Left ventricle myocardium superior (tissue), 1 donor: ENCODE data around the gene CCDC82. TPM values are rescaled to one million over a fixed set of nuclear protein-coding genes. Genes with fewer than 3 reads are reported as not detected.
"Not testable (repeated sequence)": the region's sequence is repeated elsewhere in the genome, so short reads cannot be mapped to it uniquely, and the experiment has no call there.

ENCODE experiments used
- ATAC-seq: fragments of 200-7000 bp; cut with Tn5 transposase; one replicate; pipeline ENCODE4 v1.9.1; 2020; ENCODE audit warnings: mild to moderate bottlenecking, moderate library complexity
- DNase-seq: peaks from one replicate; pipeline ENCODE4 v3.0.0-alpha.2; 2020
- intact Hi-C: fragments of 100-400 bp; cut with micrococcal nuclease; formaldehyde crosslinking; loops from one replicate; pipeline ENCODE4 v1.11.0; 2022
- long read RNA-seq: library from polyadenylated mRNA; unstranded; transcript quantifications from one replicate; pipeline ENCODE4 v2.0.0, GENCODE V29; 2021
- total RNA-seq: library from RNA; stranded (reverse); fragmentation: NEBNext Ultra II Directional; extraction: Animal tissue kit (Norgen Biotek cat#: 25700); gene quantifications from one replicate; pipeline ENCODE4 v1.2.1, GENCODE V29; 2021
- donor health status: DM: no; HTN: yes; CAD: no; lungs with severe emphysema.

Gene CCDC82
- total RNA-seq = 14.1 TPM
- long read RNA-seq, full-length matches to known transcripts = 24 of 34 reads
- long read RNA-seq, partial matches to known transcripts = 5 of 34 reads
- long read RNA-seq, other reads (novel, unspliced or antisense) = 5 of 34 reads

DNA sequence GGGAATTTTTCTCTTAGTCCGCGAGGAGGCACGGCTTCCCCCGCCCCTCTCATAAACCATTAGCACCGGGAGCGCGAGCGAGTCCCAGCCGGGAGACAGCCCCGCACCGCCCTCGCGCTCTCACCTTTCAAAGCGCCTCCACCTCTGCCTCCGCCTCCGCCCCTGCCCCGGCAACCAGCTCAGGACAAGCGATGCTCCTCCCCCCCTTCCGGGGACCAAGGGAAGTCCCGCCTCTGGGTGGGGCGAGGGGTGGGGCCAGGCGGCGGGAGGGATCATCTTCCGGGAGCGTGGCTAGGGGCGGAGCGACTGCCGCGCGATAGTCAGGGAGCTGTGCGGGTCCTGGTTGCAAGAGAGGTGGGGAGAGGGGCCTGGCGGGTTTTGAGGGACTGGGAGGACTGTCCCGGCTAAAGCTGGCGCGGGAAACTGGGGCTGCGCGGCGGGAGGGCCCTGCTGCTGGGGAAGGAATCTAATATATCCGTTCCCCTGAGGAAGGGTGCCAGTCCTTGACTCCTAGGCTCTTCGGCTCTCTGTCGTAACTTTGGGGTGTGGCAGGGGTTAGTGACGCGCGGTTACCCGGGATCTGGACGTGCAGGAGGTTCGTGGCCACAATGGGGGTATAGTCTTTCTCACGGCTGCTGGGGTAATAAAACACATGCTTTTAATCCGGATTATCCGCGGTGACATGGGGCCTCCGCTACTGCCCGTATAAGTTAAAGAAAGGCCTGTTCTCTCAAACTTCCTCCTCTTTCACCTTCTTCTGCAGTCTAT, at the start of gene CCDC82, which contains the start of gene JRKL:
CCDC82 (minus strand) TSS at position 193 of the 768 bp plus-strand sequence. CDS start 5,165 bp downstream, outside the sequence.
JRKL (plus strand) TSS at position 294 of the 768 bp plus-strand sequence. CDS start 637 bp downstream, outside the sequence.
- DNase-seq = peak; percentile 97
- intact Hi-C loops = no loop called here
- ATAC-seq = peak; percentile 100

DNA sequence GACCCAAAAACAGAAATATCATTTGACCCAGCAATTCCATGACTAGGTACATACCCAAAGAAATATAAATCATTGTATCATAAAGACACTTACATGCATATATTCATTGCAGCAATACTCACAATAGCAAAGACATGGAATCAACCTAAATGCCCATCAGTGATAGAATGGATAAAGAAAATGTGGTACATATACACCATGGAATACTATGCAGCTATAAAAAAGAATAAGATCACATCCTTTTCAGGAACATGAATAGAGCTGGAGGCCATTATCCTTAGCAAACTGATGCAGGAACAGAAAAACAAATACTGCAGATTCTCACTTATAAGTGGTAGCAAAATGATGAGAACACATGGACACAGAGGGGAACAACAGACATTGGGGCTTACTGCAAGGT, 42.9 kb upstream of the CCDC82 start:
- intact Hi-C loops, ATAC-seq, DNase-seq: not testable (repeated sequence)

DNA sequence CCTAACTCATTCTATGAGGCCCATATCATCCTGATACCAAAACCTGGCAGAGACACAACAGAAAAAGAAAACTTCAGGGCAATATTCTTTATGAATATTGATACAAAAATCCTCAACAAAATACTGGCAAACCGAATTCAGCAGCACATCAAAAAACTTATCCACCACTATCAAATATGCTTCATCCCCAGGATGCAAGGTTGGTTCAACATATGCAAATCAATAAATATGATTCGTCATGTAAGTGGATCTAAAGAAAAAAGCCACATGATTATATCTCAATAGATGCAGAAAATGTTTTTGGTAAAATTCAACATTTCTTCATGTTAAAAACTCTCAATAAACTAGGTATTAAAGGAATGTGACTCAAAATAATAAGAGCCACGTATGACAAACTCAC, 41.0 kb upstream of the CCDC82 start:
- ATAC-seq (no peak), DNase-seq (no peak)
- intact Hi-C loops = no loop called here

DNA sequence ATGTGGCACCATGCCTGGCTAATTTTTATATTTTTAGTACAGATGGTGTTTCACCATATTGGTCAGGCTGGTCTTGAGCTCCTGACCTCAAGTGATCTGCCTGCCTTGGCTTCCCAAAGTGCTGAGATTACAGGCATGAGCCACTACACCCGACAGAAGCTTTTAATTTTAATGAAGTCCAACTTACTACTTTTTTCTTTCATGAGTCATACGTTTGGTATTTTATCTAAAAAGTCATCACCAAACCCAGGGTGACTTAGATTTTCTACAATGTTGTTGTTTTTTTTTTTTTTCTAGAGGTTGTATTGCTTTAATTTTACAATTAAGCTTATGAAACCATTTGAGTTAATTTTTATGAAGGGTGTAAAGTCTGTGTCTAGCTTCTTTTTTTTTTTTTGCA, 35.0 kb upstream of the CCDC82 start:
- DNase-seq = no peak
- intact Hi-C loops = no loop called here
- no peak for ATAC-seq

GRCh38 chr11:96413408-96413807, 23.7 kb upstream of the CCDC82 start:
- DNase-seq = no peak
- no peak for ATAC-seq
- intact Hi-C loops = no loop called here

DNA sequence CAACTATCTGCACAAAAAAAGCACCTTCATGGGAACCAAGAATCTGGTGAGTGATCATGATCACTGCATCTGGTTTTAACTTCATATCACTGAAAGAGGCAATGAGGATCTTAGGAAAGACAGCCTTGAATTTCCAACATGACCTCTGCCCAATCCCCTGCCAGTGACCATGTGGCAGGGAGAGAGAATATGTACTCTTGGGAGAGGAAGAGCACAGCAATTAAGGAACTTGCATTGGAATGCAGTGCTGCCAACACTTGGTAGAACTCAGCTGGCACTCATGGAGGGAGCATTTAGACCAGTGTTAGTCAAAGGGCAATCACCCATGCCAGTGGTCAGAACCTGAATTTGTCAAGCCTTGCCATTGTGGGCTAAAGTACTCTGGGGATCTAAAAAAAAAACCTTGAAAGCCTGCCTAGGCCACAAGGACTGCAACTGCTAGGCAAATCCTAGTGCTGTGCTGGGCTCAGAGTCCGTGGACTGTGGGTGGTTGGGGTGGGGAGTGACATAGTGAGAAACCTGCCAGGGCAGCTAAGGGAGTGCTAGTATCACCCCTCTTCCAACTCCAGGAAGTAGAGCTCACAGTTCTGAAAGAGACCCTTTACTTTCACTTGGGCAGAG, 23.2 kb upstream of the CCDC82 start:
- no peak for DNase-seq
- no peak for ATAC-seq
- intact Hi-C loops = no loop called here

DNA sequence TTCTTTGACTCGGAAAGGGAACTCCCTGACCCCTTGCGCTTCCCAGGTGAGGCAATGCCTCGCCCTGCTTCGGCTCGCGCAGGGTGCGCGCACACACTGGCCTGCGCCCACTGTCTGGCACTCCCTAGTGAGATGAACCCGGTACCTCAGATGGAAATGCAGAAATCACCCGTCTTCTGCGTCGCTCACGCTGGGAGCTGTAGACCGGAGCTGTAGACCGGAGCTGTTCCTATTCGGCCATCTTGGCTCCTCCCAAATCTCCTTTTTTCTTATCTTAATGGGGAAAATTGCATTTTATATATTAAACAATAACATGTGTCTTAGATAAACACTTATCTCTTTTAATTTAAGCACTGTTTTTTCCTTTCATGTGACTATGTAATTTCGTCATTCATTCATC, 21.7 kb upstream of the CCDC82 start:
- ATAC-seq, intact Hi-C loops: not testable (repeated sequence)

DNA sequence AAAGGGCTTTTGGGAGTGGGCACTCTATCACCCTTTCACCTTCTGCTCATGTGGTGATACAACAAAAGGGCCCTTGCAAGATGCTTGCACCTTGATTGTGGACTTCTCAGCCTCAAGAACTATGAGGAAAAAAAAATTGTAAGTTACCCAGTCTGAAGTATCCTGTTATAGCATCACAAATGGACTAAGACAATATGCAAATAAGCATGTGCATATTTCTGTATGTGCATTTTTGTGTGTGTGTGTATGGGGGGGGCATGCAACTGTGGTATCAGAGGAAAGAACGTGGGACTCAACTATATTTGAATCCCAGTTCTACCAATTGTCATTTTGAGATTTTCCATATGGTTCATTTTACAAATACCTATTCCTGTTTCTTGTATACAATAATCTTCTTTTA, 11.0 kb upstream of the CCDC82 start:
- no peak for DNase-seq
- intact Hi-C loops = no loop called here
- ATAC-seq = no peak

More for the DNA sequence above, 21.7 kb upstream of the CCDC82 start:
- DNase-seq = not testable (repeated sequence)

GRCh38 chr11:96397863-96398262, 8.2 kb upstream of the CCDC82 start:
- DNase-seq = no peak
- ATAC-seq = no peak
- intact Hi-C loops = no loop called here

DNA sequence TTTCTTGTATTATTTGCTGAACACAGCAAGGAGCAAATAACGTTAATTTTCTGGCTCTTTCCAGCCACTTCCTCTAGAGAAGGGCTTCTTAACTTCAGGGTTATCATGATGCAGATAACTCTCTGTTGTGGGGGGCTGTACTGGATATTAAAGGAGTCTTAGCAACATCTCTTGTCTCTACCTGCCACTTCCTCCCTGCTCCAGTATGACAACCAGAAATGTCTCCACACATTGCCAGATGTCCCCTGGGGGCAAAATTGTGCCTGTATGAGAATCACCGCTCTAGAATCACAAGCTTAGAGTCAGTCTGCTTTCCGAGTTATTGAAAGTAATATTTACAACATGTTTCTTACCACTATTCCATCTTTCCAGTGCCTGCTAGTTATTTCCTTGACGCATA, 6.9 kb upstream of the CCDC82 start:
- intact Hi-C loops = no loop called here
- no peak for DNase-seq
- ATAC-seq = no peak

DNA sequence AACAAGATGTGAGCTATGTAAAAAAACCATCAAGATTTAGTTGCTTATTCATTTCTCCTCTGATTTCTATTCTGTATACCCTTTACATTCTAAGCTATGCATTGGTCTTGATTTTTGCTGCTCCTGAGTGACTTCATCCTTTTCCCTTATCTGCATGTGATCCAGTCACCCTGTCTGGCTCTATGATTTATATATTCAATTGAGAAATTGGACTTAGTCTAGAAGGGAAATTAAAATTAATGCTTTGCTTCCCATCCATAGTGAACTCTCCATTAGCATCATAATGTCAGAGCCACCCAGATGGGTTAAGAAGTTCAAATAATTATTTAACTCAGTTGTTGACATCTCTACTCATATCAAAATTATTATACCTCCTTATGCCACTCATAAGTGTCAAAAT, 5.1 kb upstream of the CCDC82 start:
- DNase-seq = no peak
- no peak for ATAC-seq
- intact Hi-C loops = no loop called here

- no peak for ATAC-seq
- intact Hi-C loops = no loop called here
- no peak for DNase-seq
These were observed 4.1 kb upstream of the CCDC82 start for GRCh38 chr11:96393753-96394348.

GRCh38 chr11:96391698-96392307, 2.1 kb upstream of the CCDC82 start:
- DNase-seq (no peak), ATAC-seq (no peak)
- intact Hi-C loops = no loop called here

GRCh38 chr11:96390488-96390792, 728 bp upstream of the CCDC82 start:
- intact Hi-C loops = no loop called here
- DNase-seq = no peak
- ATAC-seq = peak; percentile 10

- intact Hi-C loops = no loop called here
- ATAC-seq (peak; percentile 48), DNase-seq (no peak)
These were observed 607 bp downstream of the CCDC82 start for GRCh38 chr11:96388891-96389719.

GRCh38 chr11:96385187-96385586, 4.5 kb downstream of the CCDC82 start:
- intact Hi-C loops = no loop called here
- ATAC-seq (no peak), DNase-seq (no peak)

- intact Hi-C loops = no loop called here
- DNase-seq (no peak), ATAC-seq (no peak)
These were observed 5.6 kb downstream of the CCDC82 start for GRCh38 chr11:96384156-96384555.

- ATAC-seq (no peak), DNase-seq (no peak)
- intact Hi-C loops = no loop called here
These were observed 12.9 kb downstream of the CCDC82 start for GRCh38 chr11:96376796-96377195.

- no peak for DNase-seq
- ATAC-seq = no peak
- intact Hi-C loops = no loop called here
These were observed 15.9 kb downstream of the CCDC82 start for GRCh38 chr11:96373826-96374225.
